ENCODE data around the gene RELA.

- no peak for TF ChIP-seq ZNF175 (tag by site-specific recombination; IDR thresholded peaks at IDR 0.05)
- no peak for TF ChIP-seq ZNF169 (tag by site-specific recombination; IDR thresholded peaks at IDR 0.05)
- no peak for TF ChIP-seq CTCF (tag by site-specific recombination; IDR thresholded peaks at IDR 0.05)
Observed at GRCh38 chr11:65636108-65637031, 26.3 kb downstream of the RELA start.

All from HEK293 (cell line).